Caco-2 (cell line): Measurements from ENCODE around the gene TRDN. TPM values are rescaled to one million over a fixed set of nuclear protein-coding genes. Genes with fewer than 3 reads are reported as not detected.

Source experiments
- BruUV-seq: library from RNA; stranded (reverse); fragments of 400-500 nt; replicated peaks from 2 replicates; lab custom pipeline; 2021; lab: Mats Ljungman, UMichigan
- CTCF ChIA-PET: fragments of 300-600 bp; sonication (Branson Sonifier 250); formaldehyde crosslinking; loops from one replicate; lab custom pipeline; 2022; ENCODE audit warnings: antibody characterized with exemption; lab: Charles Lee
- POLR2A ChIA-PET: fragments of 300-600 bp; sonication (Branson Sonifier 250); formaldehyde crosslinking; loops from one replicate; lab custom pipeline; 2022; ENCODE audit warnings: antibody characterized with exemption; lab: Charles Lee
- DNase-seq, 2 experiments: peaks; one replicate each; pipeline versions ENCODE4 v3.0.0 to v3.0.0-alpha.2; 2020 to 2022
- H3K27me3 ChIP-seq: replicated peaks from 2 replicates; pipeline ENCODE4 v1.6.0; 2011; ENCODE audit warnings: low read length; ENCODE audit not compliant: control insufficient read depth, insufficient read depth
- H3K36me3 ChIP-seq: 2 replicates; pipeline ENCODE4 v1.5.1; 2011; ENCODE audit warnings: low read length; ENCODE audit not compliant: control insufficient read depth, insufficient read depth
- H3K4me1 ChIP-seq: fragments of 250-450 bp; sonication (Bioruptor Pico); 2 replicates; pipeline ENCODE4 v1.5.1; 2020; ENCODE audit warnings: mild to moderate bottlenecking
- H3K4me3 ChIP-seq: 2 replicates; pipeline ENCODE4 v1.5.1; 2011; ENCODE audit warnings: low read depth, mild to moderate bottlenecking, control low read depth, low read length
- H3K9me3 ChIP-seq: fragments of 250-450 bp; sonication (Bioruptor Pico); 2 replicates; pipeline ENCODE4 v1.5.1; 2020; ENCODE audit warnings: mild to moderate bottlenecking, moderate library complexity
- H3K27ac Mint-ChIP-seq: one replicate; pipeline ENCODE4 v1.8.0; 2022; ENCODE audit warnings: mixed read lengths; ENCODE audit not compliant: unreplicated experiment
- H3K27me3 Mint-ChIP-seq: one replicate; pipeline ENCODE4 v1.8.0; 2022; ENCODE audit warnings: mixed read lengths; ENCODE audit not compliant: insufficient read depth, unreplicated experiment
- H3K36me3 Mint-ChIP-seq: one replicate; pipeline ENCODE4 v1.8.0; 2022; ENCODE audit warnings: mild to moderate bottlenecking, mixed read lengths; ENCODE audit not compliant: insufficient read depth, unreplicated experiment
- H3K4me1 Mint-ChIP-seq: one replicate; pipeline ENCODE4 v1.8.0; 2022; ENCODE audit warnings: low read depth, mixed read lengths; ENCODE audit not compliant: unreplicated experiment
- H3K4me3 Mint-ChIP-seq: one replicate; pipeline ENCODE4 v1.8.0; 2022; ENCODE audit warnings: mild to moderate bottlenecking, moderate library complexity, mixed read lengths; ENCODE audit not compliant: unreplicated experiment
- H3K9me3 Mint-ChIP-seq: one replicate; pipeline ENCODE4 v1.8.0; 2022; ENCODE audit warnings: mixed read lengths; ENCODE audit not compliant: unreplicated experiment
- CTCF ChIP-seq, 2 experiments: fragments of 200-600 bp in 1 of 2; IDR thresholded peaks; 1 replicate in 1 of 2; 2 replicates in 1 of 2; pipeline versions ENCODE4 v1.5.1 to v1.8.0; 2011 to 2022; ENCODE audit warnings: antibody characterized with exemption in 1 of 2, control low read depth in 1 of 2, inconsistent platforms in 1 of 2, low read depth in 1 of 2, low read length in 1 of 2, mild to moderate bottlenecking in 1 of 2, moderate library complexity in 1 of 2; ENCODE audit not compliant: insufficient read depth in 1 of 2, severe bottlenecking in 1 of 2, unreplicated experiment in 1 of 2
- intact Hi-C: fragments of 100-400 bp; cut with micrococcal nuclease; formaldehyde crosslinking; loops from one replicate; pipeline ENCODE4 v1.10.0; 2022; ENCODE audit not compliant: unreplicated experiment
- total RNA-seq: library from RNA; stranded (reverse); gene quantifications from 2 replicates; pipeline ENCODE4 v1.2.3, GENCODE V29; 2022

The TRDN gene
- total RNA-seq, 1 experiment from 2014 or later, result not detected

- Mint-ChIP-seq H3K4me1 (no peaks in the 10 kb centered on the region), H3K4me3 (no peak overlapping the region), H3K9me3 (no peaks in the 10 kb centered on the region), H3K27me3 (peaks cover 5% of the 10 kb centered on the region), H3K27ac (no peak overlapping the region), H3K36me3 (no peaks in the 10 kb centered on the region)
- Histone ChIP-seq H3K9me3 (no peaks in the 10 kb centered on the region), H3K36me3 (no peaks in the 10 kb centered on the region), H3K4me1 (no peaks in the 10 kb centered on the region), H3K4me3 (no peak overlapping the region), H3K27me3 (no peaks in the 10 kb centered on the region)
- no peak for TF ChIP-seq CTCF (IDR thresholded peaks at IDR 0.05; ENCODE audit: insufficient read depth in 1 of 2, low read depth in 1 of 2, low read length in 1 of 2, severe bottlenecking in 1 of 2, unreplicated experiment in 1 of 2)
- intact Hi-C loops, result no loop called here
- DNase-seq, result no peak
- POLR2A ChIA-PET, result no interaction called here
- no TSS peak for BruUV-seq
- CTCF ChIA-PET, result no interaction called here
Measured at GRCh38 chr6:123520217-123520616, 116.5 kb downstream of the TRDN start.

- Mint-ChIP-seq H3K4me3 (no peak overlapping the region), H3K27ac (no peak overlapping the region), H3K9me3 (no peaks in the 10 kb centered on the region), H3K36me3 (no peaks in the 10 kb centered on the region), H3K27me3 (peaks cover 5% of the 10 kb centered on the region), H3K4me1 (no peaks in the 10 kb centered on the region)
- no peak for TF ChIP-seq CTCF (IDR thresholded peaks at IDR 0.05; ENCODE audit: insufficient read depth in 1 of 2, low read depth in 1 of 2, low read length in 1 of 2, severe bottlenecking in 1 of 2, unreplicated experiment in 1 of 2)
- H3K36me3 ChIP-seq, result no peaks in the 10 kb centered on the region
- CTCF ChIA-PET, result no interaction called here
- POLR2A ChIA-PET, result no interaction called here
- H3K9me3 ChIP-seq, result no peaks in the 10 kb centered on the region
- no peaks in the 10 kb centered on the region for H3K4me1 ChIP-seq
- DNase-seq, result no peak
- BruUV-seq, result no TSS peak
- H3K27me3 ChIP-seq, result no peaks in the 10 kb centered on the region
- no peak overlapping the region for H3K4me3 ChIP-seq
- intact Hi-C loops, result no loop called here
Measured at GRCh38 chr6:123519189-123519505, 117.6 kb downstream of the TRDN start.

GRCh38 chr6:123518441-123519188, 118.1 kb downstream of the TRDN start:
- DNase-seq, result no peak
- Mint-ChIP-seq H3K27me3 (peaks cover 5% of the 10 kb centered on the region), H3K4me1 (no peaks in the 10 kb centered on the region), H3K27ac (no peak overlapping the region), H3K9me3 (no peaks in the 10 kb centered on the region), H3K4me3 (no peak overlapping the region), H3K36me3 (no peaks in the 10 kb centered on the region)
- ChIA-PET CTCF (no interaction called here), POLR2A (no interaction called here)
- Histone ChIP-seq H3K4me1 (no peaks in the 10 kb centered on the region), H3K36me3 (no peaks in the 10 kb centered on the region), H3K4me3 (no peak overlapping the region), H3K27me3 (no peaks in the 10 kb centered on the region), H3K9me3 (no peaks in the 10 kb centered on the region)
- TF ChIP-seq CTCF (IDR thresholded peaks at IDR 0.05; ENCODE audit: insufficient read depth in 1 of 2, low read depth in 1 of 2, low read length in 1 of 2, severe bottlenecking in 1 of 2, unreplicated experiment in 1 of 2), result no peak
- intact Hi-C loops, result no loop called here
- no TSS peak for BruUV-seq
